Fibroblast of upper back skin (primary cell): ENCODE data around the gene MLLT1.
A peak's percentile ranks its signal among the peaks of the same experiment; 100 is the strongest.

Source experiments
- DNase-seq: peaks from one replicate; pipeline ENCODE4 v3.0.0-alpha.2; 2013

Gene MLLT1

GRCh38 chr19:6253954-6254733 lies 25.6 kb downstream of the MLLT1 start:
- DNase-seq, result no peak

GRCh38 chr19:6252066-6252465 lies 27.7 kb downstream of the MLLT1 start:
- DNase-seq, result no peak

GRCh38 chr19:6250909-6251308 lies 28.9 kb downstream of the MLLT1 start:
- no peak for DNase-seq

- peak; percentile 73 for DNase-seq
Measured at GRCh38 chr19:6250024-6250615, 29.7 kb downstream of the MLLT1 start.

GRCh38 chr19:6249296-6249695 lies 30.5 kb downstream of the MLLT1 start:
- DNase-seq, result no peak

- no peak for DNase-seq
Measured at GRCh38 chr19:6248844-6249243, 30.9 kb downstream of the MLLT1 start.

GRCh38 chr19:6248341-6248740 lies 31.4 kb downstream of the MLLT1 start:
- DNase-seq, result no peak

GRCh38 chr19:6247007-6247288 lies 32.8 kb downstream of the MLLT1 start:
- no peak for DNase-seq

GRCh38 chr19:6246174-6247006 lies 33.4 kb downstream of the MLLT1 start:
- DNase-seq, result no peak

- no peak for DNase-seq
Measured at GRCh38 chr19:6242677-6243076, 37.1 kb downstream of the MLLT1 start.

- DNase-seq, result no peak
Measured at GRCh38 chr19:6241680-6242377, 37.9 kb downstream of the MLLT1 start.

GRCh38 chr19:6241056-6241455 lies 38.7 kb downstream of the MLLT1 start:
- DNase-seq, result no peak

- no peak for DNase-seq
Measured at GRCh38 chr19:6239871-6240676, 39.7 kb downstream of the MLLT1 start.

- no peak for DNase-seq
Measured at GRCh38 chr19:6239401-6239844, 40.4 kb downstream of the MLLT1 start.

GRCh38 chr19:6238643-6239281 lies 41.0 kb downstream of the MLLT1 start:
- DNase-seq, result peak; percentile 51

GRCh38 chr19:6238256-6238642 lies 41.5 kb downstream of the MLLT1 start:
- no peak for DNase-seq

GRCh38 chr19:6236310-6237291 lies 43.2 kb downstream of the MLLT1 start:
- no peak for DNase-seq

- peak; percentile 28 for DNase-seq
Measured at GRCh38 chr19:6235031-6235951, 44.5 kb downstream of the MLLT1 start.

- DNase-seq, result no peak
Measured at GRCh38 chr19:6234527-6234926, 45.2 kb downstream of the MLLT1 start.
